Measurements from ENCODE around the gene RACGAP1.

DNA sequence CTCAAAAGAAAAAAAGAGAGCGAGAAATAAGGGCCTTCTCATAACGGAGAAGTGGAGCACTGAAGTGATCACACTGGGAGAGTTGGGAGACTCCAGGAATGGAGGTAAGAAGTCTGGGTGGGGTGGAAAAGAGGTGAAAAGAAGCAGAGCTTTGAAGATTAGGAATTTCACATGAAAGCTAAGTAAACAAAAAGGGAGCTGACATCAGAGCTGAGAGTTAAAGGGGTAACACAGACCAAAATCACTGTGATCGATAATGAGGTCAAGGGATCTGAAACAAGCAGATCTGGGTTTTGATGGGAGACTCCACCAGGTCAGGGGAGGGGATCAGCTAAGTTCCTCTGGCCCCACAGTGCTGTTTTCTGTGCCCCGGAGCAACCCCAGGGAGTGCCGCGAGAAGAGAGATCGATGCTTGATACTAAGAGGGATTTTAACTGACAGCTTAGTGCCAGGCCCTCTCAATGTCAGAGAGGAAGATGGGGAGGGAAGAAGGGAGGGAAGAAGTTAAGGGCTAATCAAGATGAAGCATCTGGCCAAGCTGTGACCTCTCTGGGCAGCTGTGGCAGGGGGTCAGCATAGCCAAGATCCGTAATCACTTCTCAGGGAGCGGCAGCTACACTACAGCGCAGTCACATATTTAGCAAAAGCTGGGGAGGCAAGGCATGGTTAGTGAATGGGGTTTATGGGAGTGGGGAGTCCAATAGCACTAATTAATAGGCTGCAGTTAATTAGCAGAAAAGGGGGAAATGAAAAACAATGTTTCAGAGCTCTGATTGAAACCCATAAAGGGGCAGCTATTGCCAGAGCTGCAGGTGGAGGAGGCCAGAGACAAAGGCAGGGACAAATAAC lies 44.6 kb downstream of the RACGAP1 start:
- TF ChIP-seq, protein P1, sequence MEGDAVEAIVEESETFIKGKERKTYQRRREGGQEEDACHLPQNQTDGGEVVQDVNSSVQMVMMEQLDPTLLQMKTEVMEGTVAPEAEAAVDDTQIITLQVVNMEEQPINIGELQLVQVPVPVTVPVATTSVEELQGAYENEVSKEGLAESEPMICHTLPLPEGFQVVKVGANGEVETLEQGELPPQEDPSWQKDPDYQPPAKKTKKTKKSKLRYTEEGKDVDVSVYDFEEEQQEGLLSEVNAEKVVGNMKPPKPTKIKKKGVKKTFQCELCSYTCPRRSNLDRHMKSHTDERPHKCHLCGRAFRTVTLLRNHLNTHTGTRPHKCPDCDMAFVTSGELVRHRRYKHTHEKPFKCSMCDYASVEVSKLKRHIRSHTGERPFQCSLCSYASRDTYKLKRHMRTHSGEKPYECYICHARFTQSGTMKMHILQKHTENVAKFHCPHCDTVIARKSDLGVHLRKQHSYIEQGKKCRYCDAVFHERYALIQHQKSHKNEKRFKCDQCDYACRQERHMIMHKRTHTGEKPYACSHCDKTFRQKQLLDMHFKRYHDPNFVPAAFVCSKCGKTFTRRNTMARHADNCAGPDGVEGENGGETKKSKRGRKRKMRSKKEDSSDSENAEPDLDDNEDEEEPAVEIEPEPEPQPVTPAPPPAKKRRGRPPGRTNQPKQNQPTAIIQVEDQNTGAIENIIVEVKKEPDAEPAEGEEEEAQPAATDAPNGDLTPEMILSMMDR (IDR thresholded peaks at IDR 0.05; ENCODE audit: poor library complexity, severe bottlenecking) = no peak
- TF ChIP-seq POLR2AphosphoS5 (IDR thresholded peaks at IDR 0.05) = no peak
- TF ChIP-seq RAD21 (conservative IDR thresholded peaks at IDR 0.05) = no peak
- TF ChIP-seq EZH2 (IDR thresholded peaks at IDR 0.05; ENCODE audit: borderline replicate concordance, insufficient read depth, low read length, poor library complexity, severe bottlenecking) = no peak
- no peak for TF ChIP-seq TAF1 (IDR thresholded peaks at IDR 0.05; ENCODE audit: low read depth)
- no peak for TF ChIP-seq MXI1 (conservative IDR thresholded peaks at IDR 0.05; ENCODE audit: poor library complexity, severe bottlenecking)
- no peak for TF ChIP-seq EP300 (conservative IDR thresholded peaks at IDR 0.05; ENCODE audit: poor library complexity, severe bottlenecking)

All from neural cell (in vitro differentiated cells).